Endometrial microvascular endothelial cells (primary cell): ENCODE measurements around the gene CHMP6. TPM values are rescaled to one million over a fixed set of nuclear protein-coding genes. Genes with fewer than 3 reads are reported as not detected.

Experiments used
- in situ Hi-C: cut with HindIII; loops from 2 replicates; pipeline ENCODE4 v1.10.0; 2017; ENCODE audit warnings: low sequenced_read_pairs, low pct_unique_long_range_greater_than_20kb; ENCODE audit errors: inconsistent ontology term
- total RNA-seq: library from RNA; depleted of rRNA; stranded (reverse); fragments of >200 nt; gene quantifications from one replicate; pipeline ENCODE4 v1.2.3, GENCODE V29; 2015; ENCODE audit errors: inconsistent ontology term

Gene CHMP6
- total RNA-seq, 1 donor from 2014 or later: 48.1 TPM

- in situ Hi-C loops: no loop called here
These were observed 3.6 kb upstream of the CHMP6 start for GRCh38 chr17:80987941-80988461.

DNA sequence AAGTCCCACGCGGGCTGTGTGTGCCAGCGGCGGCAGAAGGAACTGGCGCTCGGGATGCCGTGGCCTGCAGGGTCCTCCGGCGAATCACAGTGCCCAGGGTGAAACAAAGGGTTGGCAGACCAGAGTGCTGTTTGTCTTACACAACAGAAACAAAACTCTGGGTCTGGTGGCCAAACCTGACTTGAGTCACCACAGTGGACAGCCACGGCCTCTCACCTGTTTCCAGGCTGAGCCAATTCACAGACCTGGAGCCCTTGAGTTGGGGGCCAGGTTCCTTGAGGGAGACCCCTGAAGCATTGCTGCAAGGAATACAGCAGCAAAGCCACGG is 2.1 kb upstream of the CHMP6 start:
- in situ Hi-C loops: no loop called here

DNA sequence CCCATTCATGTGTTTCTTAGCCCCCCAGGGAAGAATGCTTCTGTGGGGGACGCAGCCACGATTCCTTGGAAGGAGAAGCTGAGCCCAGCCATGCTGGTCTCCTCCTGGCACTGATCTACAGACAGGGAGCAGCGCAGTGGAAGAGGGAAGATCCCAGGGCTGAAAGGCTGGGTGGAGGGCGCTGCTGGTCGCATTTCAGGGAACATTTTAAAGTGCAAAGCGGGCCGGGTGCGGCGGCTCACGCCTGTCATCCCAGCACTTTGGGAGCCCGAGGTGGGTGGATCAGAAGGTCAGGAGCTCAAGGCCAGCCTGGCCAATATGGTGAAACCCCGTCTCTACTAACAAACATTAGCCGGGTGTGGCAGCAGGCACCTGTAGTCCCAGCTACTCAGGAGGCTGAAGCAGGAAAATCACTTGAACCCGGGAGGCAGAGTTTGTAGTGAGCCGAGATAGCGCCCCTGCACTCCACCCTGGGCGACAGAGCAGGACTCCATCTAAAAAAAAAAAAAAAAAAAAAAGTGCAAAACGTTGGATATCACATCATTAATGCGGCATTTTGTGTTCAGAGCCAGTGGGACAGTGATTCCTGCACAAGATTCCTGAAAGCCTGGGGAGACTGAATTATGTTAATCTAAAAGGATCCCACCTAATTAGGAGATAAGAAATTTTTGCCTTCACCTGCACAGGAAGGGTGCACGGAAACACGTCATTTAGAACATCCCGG is 558 bp upstream of the CHMP6 start:
- in situ Hi-C loops: no loop called here

DNA sequence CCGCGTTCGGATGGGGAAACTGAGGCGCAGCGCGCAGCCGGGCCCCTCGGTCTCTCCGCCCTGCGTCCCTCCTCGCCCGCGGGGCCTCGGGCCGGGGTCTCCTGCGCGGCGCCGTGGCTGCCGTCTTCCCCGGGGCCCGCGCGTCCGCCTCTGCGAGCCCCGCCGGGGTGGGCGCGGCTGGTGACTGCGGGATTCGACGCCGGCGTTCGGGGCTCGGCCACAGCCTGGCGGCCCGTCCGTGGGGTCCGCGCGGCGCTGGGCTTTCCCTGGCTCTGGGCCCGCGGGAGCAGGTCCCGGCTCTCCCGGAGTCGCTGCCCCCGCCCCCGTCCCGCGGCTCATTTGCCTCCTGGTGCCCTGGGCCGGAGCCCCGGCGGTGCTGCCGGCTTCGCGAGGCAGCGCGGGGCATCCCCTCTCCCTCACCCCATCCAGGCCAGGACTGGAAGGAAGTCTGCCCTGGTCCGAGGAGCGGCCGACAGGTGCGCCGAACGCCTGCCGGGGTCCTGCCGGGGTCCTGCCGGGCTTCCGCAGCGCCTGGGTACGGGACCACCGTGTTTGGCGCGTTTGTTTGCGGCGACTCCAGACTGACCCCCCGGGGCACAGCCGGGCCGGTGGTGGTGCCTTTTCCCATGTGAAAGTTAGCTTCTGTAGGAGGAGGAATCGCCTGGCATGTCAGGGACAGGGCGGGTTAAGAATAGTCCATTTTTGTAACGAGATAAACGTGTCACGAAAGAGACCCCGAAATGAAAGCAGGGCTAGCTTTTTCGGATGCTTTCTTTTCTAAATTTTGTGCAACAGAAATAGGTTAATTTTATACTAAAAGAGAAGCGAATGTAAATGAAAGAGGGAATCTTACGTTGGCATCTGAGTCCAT is 671 bp downstream of the CHMP6 start:
- in situ Hi-C loops: no loop called here

- in situ Hi-C loops: no loop called here
These were observed 1.4 kb downstream of the CHMP6 start for GRCh38 chr17:80992948-80993624.

GRCh38 chr17:80995131-80995530 is 3.5 kb downstream of the CHMP6 start:
- in situ Hi-C loops: no loop called here

- in situ Hi-C loops: no loop called here
These were observed 5.0 kb downstream of the CHMP6 start for GRCh38 chr17:80996422-80997305.

GRCh38 chr17:80997424-80998117 is 5.9 kb downstream of the CHMP6 start:
- in situ Hi-C loops: no loop called here

DNA sequence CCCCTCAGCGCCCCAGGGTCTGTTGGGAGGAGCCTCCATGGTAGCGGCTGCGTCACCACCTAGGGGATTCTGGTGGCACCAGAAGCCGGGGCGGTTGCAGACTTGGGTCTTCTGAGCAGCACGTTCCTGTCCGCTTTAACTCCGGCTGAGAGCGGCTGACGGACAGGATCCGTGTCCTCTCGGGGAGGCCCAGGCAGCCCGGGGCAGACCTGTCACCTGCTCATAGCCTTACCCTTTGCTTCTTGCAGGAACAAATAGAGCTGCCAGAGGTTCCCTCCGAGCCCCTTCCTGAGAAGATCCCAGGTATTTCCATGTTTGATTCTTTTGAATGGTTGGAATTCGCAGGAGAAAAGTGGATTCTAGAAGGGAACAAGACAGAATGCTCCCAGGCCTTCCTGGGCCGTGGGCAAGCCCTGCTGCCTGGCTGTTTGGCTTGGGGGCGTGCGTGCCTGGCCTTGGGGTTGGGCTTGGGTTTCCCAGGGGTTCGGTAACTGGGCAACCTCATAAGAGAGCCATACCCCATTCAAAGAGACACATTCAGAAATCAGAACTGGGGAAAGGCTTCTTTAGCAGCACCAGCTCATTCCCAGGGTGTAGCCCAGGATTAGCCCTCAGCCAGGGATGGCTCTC is 6.6 kb downstream of the CHMP6 start:
- in situ Hi-C loops: no loop called here

GRCh38 chr17:80998748-80999535 is 7.3 kb downstream of the CHMP6 start:
- in situ Hi-C loops: no loop called here

- in situ Hi-C loops: no loop called here
These were observed 8.1 kb downstream of the CHMP6 start for GRCh38 chr17:80999536-81000333.

GRCh38 chr17:81000334-81000630 is 8.6 kb downstream of the CHMP6 start:
- in situ Hi-C loops: no loop called here

GRCh38 chr17:81000631-81001357 is 9.2 kb downstream of the CHMP6 start:
- in situ Hi-C loops: no loop called here

DNA sequence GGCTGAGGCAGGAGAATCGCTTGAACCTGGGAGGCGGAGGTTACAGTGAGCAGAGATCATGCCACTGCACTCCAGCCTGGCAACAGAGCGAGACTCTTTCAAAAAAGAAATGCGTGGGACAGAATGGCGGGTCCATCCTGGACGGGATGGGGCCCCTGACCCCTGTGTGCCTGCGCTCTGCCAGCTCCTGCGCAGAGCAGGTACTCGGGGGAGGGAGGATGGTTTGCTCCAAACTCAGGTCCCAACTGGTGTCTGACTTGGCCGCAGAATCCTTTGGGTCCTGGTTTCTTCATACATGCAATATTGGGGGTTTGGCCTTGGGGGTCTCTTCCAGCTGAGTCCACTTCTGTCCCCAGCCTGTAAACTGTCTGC is 10.4 kb downstream of the CHMP6 start:
- in situ Hi-C loops: no loop called here

DNA sequence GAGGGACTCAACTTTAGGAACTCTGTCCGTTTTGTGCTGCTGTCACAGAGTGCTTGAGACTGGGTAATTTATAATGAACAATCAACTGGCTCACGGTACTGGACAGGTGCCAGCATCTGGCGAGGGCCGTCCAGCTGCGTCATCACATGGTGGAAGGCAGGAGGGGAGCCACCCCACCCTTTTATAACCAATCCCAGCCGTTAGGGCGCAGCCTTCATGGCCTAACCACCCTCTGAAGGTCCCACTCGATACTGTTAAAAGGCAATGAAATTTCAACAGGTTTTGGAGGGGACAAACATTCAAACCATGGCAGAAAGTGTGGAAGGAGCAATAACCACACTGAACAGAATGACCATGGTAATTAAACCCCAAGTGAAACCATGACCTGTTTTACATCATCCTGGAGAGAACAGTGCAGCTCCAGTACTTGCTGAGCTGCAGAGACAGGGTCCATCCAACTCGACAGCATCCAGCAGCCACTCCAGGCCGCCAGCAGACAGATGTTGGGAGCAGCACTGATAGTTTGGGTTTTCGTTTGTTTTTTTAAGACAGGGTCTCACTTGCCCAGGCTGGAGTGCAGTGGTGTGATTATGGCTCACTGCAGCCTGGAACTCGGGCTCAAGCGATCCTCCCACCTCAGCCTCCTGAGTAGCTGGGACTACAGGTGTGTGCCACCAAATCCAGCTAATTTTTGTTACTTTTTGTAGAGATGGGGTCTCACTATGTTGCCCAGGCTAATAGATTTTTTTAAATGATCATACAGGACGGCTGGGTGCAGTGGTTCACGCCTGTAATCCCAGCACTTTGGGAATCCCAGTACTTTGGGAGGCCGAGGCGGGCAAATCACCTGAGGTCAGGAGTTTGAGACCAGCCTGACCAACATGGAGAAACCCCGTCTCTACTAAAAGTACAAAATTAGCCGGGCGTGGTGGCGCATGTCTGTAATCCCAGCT is 11.0 kb downstream of the CHMP6 start:
- in situ Hi-C loops: no loop called here
